ENCODE results near the gene PLCB4. TPM values are rescaled to one million over a fixed set of nuclear protein-coding genes. Genes with fewer than 3 reads are reported as not detected.
A peak's percentile ranks its signal among the peaks of the same experiment; 100 is the strongest.

The PLCB4 gene
- total RNA-seq, 1 experiment from 2014 or later = 10.1 TPM

DNA sequence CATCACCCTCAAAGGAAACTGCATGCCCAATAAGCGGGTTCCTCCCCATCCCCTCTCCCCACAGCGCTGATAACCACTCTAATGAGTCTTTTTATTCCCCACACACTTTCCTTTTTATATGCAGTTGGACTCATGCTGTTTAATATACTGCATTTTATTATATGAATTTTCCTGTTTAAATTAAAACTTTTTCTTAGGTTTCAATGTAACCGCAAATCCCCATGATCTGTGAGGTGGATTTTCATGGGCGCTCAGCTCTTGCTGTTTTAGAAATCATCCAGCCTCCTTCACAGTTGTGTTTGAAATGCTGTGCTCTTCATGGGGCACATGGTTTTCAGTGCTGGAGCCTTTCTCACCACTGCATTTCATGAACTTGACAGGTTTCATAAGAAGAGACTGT is 280.4 kb downstream of the PLCB4 start:
- Histone ChIP-seq H2BK15ac (ENCODE audit: low read depth, low read length) (no peak overlapping the region), H3K79me1 (ENCODE audit: insufficient read depth, low read depth, low read length, poor library complexity, severe bottlenecking) (no peaks in the 10 kb centered on the region), H4K91ac (ENCODE audit: insufficient read length, low read depth, low read length) (no peak overlapping the region), H2AFZ (ENCODE audit: low read length) (no peak overlapping the region), H3K27ac (ENCODE audit: insufficient read length, low read depth, low read length) (no peak overlapping the region), H4K20me1 (ENCODE audit: control insufficient read depth, insufficient read depth, insufficient read length) (no peaks in the 10 kb centered on the region), H3K4me1 (ENCODE audit: insufficient read depth, low read length) (no peaks in the 10 kb centered on the region), H3K14ac (ENCODE audit: insufficient read depth, low read length) (no peak overlapping the region), H2BK12ac (ENCODE audit: insufficient read length, low read depth, low read length) (no peak overlapping the region), H3K56ac (ENCODE audit: insufficient read length, low read depth, low read length) (no peak overlapping the region), H2BK120ac (ENCODE audit: low read depth, low read length, poor library complexity, severe bottlenecking) (no peak overlapping the region), H3T11ph (ENCODE audit: low read length) (no peak overlapping the region), H2AK5ac (ENCODE audit: insufficient read length, low read length) (no peak overlapping the region), H3K9me3 (ENCODE audit: control insufficient read depth, low read depth, low read length) (no peaks in the 10 kb centered on the region), H2BK20ac (ENCODE audit: low read depth, low read length, poor library complexity, severe bottlenecking) (no peak overlapping the region), H3K27me3 (ENCODE audit: insufficient read depth, low read length) (no peaks in the 10 kb centered on the region), H2BK5ac (ENCODE audit: insufficient read length, low read length) (no peak overlapping the region), H3K18ac (ENCODE audit: insufficient read length, low read depth, low read length) (no peak overlapping the region), H3K23me2 (ENCODE audit: insufficient read length, low read depth, low read length, poor library complexity, severe bottlenecking) (no peaks in the 10 kb centered on the region), H3K4me2 (ENCODE audit: insufficient read depth, insufficient read length, low read length) (no peak overlapping the region), H4K5ac (ENCODE audit: insufficient read length, low read depth, low read length) (no peak overlapping the region), H3K23ac (ENCODE audit: insufficient read length, low read depth, low read length) (no peak overlapping the region), H3K9ac (ENCODE audit: extremely low read depth, insufficient read length, low read length) (no peak overlapping the region), H4K8ac (replicated peaks; ENCODE audit: insufficient read length, low read depth, low read length) (no peak overlapping the region), H3K79me2 (ENCODE audit: insufficient read depth, low read length) (no peaks in the 10 kb centered on the region), H3K4ac (ENCODE audit: low read depth, low read length) (no peak overlapping the region)
- Mint-ChIP-seq H3K36me3 (ENCODE audit: insufficient read depth in 1 of 3, low read depth in 3 of 3) (no peaks in the 10 kb centered on the region), H3K4me3 (no peak overlapping the region), H3K4me1 (peaks cover 2 to 4% of the 10 kb centered on the region in 2 experiments), H3K27ac (0 out of 7 replicates have a peak overlapping the region, but pooled peaks of 1 of the 3 experiments have one; percentile 55), H3K9me3 (no peaks in the 10 kb centered on the region), H3K27me3 (ENCODE audit: low read depth) (no peaks in the 10 kb centered on the region)
- no peak for DNase-seq
- TF ChIP-seq, protein P1, sequence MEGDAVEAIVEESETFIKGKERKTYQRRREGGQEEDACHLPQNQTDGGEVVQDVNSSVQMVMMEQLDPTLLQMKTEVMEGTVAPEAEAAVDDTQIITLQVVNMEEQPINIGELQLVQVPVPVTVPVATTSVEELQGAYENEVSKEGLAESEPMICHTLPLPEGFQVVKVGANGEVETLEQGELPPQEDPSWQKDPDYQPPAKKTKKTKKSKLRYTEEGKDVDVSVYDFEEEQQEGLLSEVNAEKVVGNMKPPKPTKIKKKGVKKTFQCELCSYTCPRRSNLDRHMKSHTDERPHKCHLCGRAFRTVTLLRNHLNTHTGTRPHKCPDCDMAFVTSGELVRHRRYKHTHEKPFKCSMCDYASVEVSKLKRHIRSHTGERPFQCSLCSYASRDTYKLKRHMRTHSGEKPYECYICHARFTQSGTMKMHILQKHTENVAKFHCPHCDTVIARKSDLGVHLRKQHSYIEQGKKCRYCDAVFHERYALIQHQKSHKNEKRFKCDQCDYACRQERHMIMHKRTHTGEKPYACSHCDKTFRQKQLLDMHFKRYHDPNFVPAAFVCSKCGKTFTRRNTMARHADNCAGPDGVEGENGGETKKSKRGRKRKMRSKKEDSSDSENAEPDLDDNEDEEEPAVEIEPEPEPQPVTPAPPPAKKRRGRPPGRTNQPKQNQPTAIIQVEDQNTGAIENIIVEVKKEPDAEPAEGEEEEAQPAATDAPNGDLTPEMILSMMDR (conservative IDR thresholded peaks at IDR 0.05) = no peak
- WGBS (ENCODE audit: extremely low coverage, insufficient read length, low lambda C conversion rate) = no CpG with 5 or more reads among the region's 4 CpGs
